K562 (cell line): ENCODE results near the gene KIF18B. TPM values are rescaled to one million over a fixed set of nuclear protein-coding genes. Genes with fewer than 3 reads are reported as not detected.

Experiments used
- CTCF ChIP-seq, 3 experiments: IDR thresholded peaks in 2 of 3; conservative IDR thresholded peaks in 1 of 3; 2 replicates each; pipeline ENCODE4 v1.5.1; 2011 to 2012; ENCODE audit warnings: low read length in 3 of 3, mild to moderate bottlenecking in 3 of 3, control low read depth in 2 of 3, improper control_type of control experiment in 1 of 3, inconsistent platforms in 1 of 3, low read depth in 1 of 3, mixed read lengths in 1 of 3, moderate library complexity in 1 of 3; ENCODE audit not compliant: insufficient read depth in 2 of 3
- NR3C1 ChIP-seq: sonication (generic); formaldehyde crosslinking; IDR thresholded peaks from 2 replicates; pipeline ENCODE4 v1.8.1; 2022; ENCODE audit warnings: missing genetic modification reagents
- POLR2A ChIP-seq: fragments of 450-650 bp; conservative IDR thresholded peaks from 2 replicates; pipeline ENCODE4 v1.6.1; 2016
- polyA plus RNA-seq, 8 experiments: library from polyadenylated mRNA; depleted of rRNA in 4 of 8; stranded (reverse) in 5 of 8; unstranded in 3 of 8; fragments of >200 nt; fragmentation: Nextera tagmentation in 2 of 8; fragmentation: Illumina TruSeq in 1 of 8; extraction: Ambion mirVana in 2 of 8; extraction: Trizol in 1 of 8; gene quantifications; 2 replicates each; pipeline versions ENCODE4 v1.2.1 to v1.2.3, GENCODE V29; 2011 to 2014; ENCODE audit warnings: inconsistent platforms in 1 of 8, missing spikeins in 1 of 8
- total RNA-seq, 7 experiments: library from RNA; depleted of rRNA in 6 of 7; stranded (reverse); fragments of >200 nt in 6 of 7; fragmentation: Illumina TruSeq in 2 of 7; extraction: Trizol in 2 of 7; gene quantifications; 2 replicates each; pipeline versions ENCODE4 v1.2.1 to v1.2.3, GENCODE V29; 2011 to 2021; ENCODE audit warnings: low replicate concordance in 1 of 7
- TF ChIP-seq, protein P1 (sequence below): fragments of 450-650 bp; IDR thresholded peaks from 2 replicates; pipeline ENCODE4 v1.6.1; 2016; ENCODE audit warnings: mild to moderate bottlenecking, moderate library complexity
- TF ChIP-seq, protein P2 (sequence below): sonication (generic); formaldehyde crosslinking; IDR thresholded peaks from 2 replicates; pipeline ENCODE4 v1.8.1; 2023; ENCODE audit warnings: missing genetic modification reagents, mild to moderate bottlenecking, borderline replicate concordance

Gene KIF18B
- total and polyA plus RNA-seq, 9 of the 15 experiments (the other 6 are each of a cell fraction or from before 2014, with no cell fraction given): 2.0 to 42.8 (median 13.2) TPM

GRCh38 chr17:44911133-44912001, 36.2 kb downstream of the KIF18B start (continued):
- TF ChIP-seq, protein P1, sequence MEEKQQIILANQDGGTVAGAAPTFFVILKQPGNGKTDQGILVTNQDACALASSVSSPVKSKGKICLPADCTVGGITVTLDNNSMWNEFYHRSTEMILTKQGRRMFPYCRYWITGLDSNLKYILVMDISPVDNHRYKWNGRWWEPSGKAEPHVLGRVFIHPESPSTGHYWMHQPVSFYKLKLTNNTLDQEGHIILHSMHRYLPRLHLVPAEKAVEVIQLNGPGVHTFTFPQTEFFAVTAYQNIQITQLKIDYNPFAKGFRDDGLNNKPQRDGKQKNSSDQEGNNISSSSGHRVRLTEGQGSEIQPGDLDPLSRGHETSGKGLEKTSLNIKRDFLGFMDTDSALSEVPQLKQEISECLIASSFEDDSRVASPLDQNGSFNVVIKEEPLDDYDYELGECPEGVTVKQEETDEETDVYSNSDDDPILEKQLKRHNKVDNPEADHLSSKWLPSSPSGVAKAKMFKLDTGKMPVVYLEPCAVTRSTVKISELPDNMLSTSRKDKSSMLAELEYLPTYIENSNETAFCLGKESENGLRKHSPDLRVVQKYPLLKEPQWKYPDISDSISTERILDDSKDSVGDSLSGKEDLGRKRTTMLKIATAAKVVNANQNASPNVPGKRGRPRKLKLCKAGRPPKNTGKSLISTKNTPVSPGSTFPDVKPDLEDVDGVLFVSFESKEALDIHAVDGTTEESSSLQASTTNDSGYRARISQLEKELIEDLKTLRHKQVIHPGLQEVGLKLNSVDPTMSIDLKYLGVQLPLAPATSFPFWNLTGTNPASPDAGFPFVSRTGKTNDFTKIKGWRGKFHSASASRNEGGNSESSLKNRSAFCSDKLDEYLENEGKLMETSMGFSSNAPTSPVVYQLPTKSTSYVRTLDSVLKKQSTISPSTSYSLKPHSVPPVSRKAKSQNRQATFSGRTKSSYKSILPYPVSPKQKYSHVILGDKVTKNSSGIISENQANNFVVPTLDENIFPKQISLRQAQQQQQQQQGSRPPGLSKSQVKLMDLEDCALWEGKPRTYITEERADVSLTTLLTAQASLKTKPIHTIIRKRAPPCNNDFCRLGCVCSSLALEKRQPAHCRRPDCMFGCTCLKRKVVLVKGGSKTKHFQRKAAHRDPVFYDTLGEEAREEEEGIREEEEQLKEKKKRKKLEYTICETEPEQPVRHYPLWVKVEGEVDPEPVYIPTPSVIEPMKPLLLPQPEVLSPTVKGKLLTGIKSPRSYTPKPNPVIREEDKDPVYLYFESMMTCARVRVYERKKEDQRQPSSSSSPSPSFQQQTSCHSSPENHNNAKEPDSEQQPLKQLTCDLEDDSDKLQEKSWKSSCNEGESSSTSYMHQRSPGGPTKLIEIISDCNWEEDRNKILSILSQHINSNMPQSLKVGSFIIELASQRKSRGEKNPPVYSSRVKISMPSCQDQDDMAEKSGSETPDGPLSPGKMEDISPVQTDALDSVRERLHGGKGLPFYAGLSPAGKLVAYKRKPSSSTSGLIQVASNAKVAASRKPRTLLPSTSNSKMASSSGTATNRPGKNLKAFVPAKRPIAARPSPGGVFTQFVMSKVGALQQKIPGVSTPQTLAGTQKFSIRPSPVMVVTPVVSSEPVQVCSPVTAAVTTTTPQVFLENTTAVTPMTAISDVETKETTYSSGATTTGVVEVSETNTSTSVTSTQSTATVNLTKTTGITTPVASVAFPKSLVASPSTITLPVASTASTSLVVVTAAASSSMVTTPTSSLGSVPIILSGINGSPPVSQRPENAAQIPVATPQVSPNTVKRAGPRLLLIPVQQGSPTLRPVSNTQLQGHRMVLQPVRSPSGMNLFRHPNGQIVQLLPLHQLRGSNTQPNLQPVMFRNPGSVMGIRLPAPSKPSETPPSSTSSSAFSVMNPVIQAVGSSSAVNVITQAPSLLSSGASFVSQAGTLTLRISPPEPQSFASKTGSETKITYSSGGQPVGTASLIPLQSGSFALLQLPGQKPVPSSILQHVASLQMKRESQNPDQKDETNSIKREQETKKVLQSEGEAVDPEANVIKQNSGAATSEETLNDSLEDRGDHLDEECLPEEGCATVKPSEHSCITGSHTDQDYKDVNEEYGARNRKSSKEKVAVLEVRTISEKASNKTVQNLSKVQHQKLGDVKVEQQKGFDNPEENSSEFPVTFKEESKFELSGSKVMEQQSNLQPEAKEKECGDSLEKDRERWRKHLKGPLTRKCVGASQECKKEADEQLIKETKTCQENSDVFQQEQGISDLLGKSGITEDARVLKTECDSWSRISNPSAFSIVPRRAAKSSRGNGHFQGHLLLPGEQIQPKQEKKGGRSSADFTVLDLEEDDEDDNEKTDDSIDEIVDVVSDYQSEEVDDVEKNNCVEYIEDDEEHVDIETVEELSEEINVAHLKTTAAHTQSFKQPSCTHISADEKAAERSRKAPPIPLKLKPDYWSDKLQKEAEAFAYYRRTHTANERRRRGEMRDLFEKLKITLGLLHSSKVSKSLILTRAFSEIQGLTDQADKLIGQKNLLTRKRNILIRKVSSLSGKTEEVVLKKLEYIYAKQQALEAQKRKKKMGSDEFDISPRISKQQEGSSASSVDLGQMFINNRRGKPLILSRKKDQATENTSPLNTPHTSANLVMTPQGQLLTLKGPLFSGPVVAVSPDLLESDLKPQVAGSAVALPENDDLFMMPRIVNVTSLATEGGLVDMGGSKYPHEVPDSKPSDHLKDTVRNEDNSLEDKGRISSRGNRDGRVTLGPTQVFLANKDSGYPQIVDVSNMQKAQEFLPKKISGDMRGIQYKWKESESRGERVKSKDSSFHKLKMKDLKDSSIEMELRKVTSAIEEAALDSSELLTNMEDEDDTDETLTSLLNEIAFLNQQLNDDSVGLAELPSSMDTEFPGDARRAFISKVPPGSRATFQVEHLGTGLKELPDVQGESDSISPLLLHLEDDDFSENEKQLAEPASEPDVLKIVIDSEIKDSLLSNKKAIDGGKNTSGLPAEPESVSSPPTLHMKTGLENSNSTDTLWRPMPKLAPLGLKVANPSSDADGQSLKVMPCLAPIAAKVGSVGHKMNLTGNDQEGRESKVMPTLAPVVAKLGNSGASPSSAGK: peak; percentile 45; the same call in 1 of the 2 replicates
- TF ChIP-seq, protein P2, sequence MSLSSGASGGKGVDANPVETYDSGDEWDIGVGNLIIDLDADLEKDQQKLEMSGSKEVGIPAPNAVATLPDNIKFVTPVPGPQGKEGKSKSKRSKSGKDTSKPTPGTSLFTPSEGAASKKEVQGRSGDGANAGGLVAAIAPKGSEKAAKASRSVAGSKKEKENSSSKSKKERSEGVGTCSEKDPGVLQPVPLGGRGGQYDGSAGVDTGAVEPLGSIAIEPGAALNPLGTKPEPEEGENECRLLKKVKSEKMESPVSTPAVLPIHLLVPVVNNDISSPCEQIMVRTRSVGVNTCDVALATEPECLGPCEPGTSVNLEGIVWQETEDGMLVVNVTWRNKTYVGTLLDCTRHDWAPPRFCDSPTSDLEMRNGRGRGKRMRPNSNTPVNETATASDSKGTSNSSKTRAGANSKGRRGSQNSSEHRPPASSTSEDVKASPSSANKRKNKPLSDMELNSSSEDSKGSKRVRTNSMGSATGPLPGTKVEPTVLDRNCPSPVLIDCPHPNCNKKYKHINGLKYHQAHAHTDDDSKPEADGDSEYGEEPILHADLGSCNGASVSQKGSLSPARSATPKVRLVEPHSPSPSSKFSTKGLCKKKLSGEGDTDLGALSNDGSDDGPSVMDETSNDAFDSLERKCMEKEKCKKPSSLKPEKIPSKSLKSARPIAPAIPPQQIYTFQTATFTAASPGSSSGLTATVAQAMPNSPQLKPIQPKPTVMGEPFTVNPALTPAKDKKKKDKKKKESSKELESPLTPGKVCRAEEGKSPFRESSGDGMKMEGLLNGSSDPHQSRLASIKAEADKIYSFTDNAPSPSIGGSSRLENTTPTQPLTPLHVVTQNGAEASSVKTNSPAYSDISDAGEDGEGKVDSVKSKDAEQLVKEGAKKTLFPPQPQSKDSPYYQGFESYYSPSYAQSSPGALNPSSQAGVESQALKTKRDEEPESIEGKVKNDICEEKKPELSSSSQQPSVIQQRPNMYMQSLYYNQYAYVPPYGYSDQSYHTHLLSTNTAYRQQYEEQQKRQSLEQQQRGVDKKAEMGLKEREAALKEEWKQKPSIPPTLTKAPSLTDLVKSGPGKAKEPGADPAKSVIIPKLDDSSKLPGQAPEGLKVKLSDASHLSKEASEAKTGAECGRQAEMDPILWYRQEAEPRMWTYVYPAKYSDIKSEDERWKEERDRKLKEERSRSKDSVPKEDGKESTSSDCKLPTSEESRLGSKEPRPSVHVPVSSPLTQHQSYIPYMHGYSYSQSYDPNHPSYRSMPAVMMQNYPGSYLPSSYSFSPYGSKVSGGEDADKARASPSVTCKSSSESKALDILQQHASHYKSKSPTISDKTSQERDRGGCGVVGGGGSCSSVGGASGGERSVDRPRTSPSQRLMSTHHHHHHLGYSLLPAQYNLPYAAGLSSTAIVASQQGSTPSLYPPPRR: no peak
- no peak for TF ChIP-seq POLR2A
- TF ChIP-seq NR3C1 (CRISPR knock-in tag): no peak
- peak; percentile 77 to 82 (median 80) for TF ChIP-seq CTCF (IDR thresholded peaks at IDR 0.05 in 2 of 3, conservative IDR thresholded peaks at IDR 0.05 in 1 of 3; ENCODE audit: insufficient read depth in 2 of 3, low read depth in 1 of 3, low read length in 3 of 3)
